PFSK-1 (cell line): ENCODE data around the gene ABHD16A.

Experiments
- FOXP2 ChIP-seq: optimal IDR thresholded peaks from 2 replicates; pipeline ENCODE3; 2011; ENCODE audit warnings: borderline replicate concordance, control low read depth, inconsistent platforms; ENCODE audit not compliant: insufficient read depth; ENCODE audit errors: extremely low read length, extremely low read depth
- POLR2AphosphoS5 ChIP-seq: IDR thresholded peaks from 2 replicates; pipeline ENCODE4 v1.6.1; 2012; ENCODE audit warnings: low read depth, mild to moderate bottlenecking, control low read depth, low read length, moderate library complexity
- SIN3A ChIP-seq: IDR thresholded peaks from 2 replicates; pipeline ENCODE4 v1.6.1; 2012; ENCODE audit warnings: mild to moderate bottlenecking, low read length, moderate library complexity, borderline replicate concordance; ENCODE audit not compliant: insufficient read depth
- TAF1 ChIP-seq: IDR thresholded peaks from 2 replicates; pipeline ENCODE4 v1.6.1; 2012; ENCODE audit warnings: low read length, control low read depth, borderline replicate concordance; ENCODE audit not compliant: insufficient read depth
- TF ChIP-seq, protein P1 (sequence below), 2 experiments: IDR thresholded peaks; 2 replicates each; pipeline versions ENCODE4 v1.6.1 to v1.8.0; 2011 to 2012; ENCODE audit warnings: low read depth in 2 of 2, low read length in 2 of 2, control low read depth in 1 of 2, inconsistent platforms in 1 of 2, mild to moderate bottlenecking in 1 of 2, moderate library complexity in 1 of 2; ENCODE audit not compliant: insufficient read depth in 1 of 2

The ABHD16A gene

DNA sequence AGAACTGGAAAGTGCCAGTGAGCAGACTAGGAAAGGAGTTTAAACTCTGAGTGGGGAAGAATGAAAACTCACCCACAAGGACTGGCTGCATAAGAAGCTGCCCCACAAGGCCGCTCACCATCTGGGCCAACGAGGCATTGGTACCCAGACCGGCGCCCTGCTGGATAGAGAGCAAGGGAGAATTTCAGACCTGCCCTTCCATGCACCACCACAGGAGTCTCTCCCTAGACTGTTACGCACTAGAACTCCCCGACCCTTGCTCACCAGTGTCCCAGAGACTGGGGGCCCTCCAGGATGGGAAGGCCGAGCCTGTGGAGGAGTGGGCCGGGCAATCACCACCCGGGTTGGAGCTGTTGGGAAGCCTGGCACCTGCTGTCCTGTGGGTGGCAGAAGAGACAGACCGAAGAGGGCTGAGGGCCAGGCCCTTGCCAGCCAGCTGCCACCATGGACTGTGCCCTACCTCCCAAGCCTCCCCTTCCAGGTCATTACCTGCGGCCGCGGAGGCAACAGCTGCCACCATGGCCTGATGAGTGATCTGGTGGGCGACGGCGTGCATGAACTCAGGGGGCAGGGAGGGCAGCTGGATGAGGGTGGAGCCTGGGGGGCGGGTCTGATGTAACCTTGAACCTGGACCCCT lies 59.2 kb downstream of the ABHD16A start:
- TF ChIP-seq, protein P1, sequence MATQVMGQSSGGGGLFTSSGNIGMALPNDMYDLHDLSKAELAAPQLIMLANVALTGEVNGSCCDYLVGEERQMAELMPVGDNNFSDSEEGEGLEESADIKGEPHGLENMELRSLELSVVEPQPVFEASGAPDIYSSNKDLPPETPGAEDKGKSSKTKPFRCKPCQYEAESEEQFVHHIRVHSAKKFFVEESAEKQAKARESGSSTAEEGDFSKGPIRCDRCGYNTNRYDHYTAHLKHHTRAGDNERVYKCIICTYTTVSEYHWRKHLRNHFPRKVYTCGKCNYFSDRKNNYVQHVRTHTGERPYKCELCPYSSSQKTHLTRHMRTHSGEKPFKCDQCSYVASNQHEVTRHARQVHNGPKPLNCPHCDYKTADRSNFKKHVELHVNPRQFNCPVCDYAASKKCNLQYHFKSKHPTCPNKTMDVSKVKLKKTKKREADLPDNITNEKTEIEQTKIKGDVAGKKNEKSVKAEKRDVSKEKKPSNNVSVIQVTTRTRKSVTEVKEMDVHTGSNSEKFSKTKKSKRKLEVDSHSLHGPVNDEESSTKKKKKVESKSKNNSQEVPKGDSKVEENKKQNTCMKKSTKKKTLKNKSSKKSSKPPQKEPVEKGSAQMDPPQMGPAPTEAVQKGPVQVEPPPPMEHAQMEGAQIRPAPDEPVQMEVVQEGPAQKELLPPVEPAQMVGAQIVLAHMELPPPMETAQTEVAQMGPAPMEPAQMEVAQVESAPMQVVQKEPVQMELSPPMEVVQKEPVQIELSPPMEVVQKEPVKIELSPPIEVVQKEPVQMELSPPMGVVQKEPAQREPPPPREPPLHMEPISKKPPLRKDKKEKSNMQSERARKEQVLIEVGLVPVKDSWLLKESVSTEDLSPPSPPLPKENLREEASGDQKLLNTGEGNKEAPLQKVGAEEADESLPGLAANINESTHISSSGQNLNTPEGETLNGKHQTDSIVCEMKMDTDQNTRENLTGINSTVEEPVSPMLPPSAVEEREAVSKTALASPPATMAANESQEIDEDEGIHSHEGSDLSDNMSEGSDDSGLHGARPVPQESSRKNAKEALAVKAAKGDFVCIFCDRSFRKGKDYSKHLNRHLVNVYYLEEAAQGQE (IDR thresholded peaks at IDR 0.05; ENCODE audit: insufficient read depth in 1 of 2, low read depth in 2 of 2, low read length in 2 of 2): no peak
- no peak for TF ChIP-seq POLR2AphosphoS5
- no peak for TF ChIP-seq FOXP2
- no peak for TF ChIP-seq SIN3A
- TF ChIP-seq TAF1: no peak

DNA sequence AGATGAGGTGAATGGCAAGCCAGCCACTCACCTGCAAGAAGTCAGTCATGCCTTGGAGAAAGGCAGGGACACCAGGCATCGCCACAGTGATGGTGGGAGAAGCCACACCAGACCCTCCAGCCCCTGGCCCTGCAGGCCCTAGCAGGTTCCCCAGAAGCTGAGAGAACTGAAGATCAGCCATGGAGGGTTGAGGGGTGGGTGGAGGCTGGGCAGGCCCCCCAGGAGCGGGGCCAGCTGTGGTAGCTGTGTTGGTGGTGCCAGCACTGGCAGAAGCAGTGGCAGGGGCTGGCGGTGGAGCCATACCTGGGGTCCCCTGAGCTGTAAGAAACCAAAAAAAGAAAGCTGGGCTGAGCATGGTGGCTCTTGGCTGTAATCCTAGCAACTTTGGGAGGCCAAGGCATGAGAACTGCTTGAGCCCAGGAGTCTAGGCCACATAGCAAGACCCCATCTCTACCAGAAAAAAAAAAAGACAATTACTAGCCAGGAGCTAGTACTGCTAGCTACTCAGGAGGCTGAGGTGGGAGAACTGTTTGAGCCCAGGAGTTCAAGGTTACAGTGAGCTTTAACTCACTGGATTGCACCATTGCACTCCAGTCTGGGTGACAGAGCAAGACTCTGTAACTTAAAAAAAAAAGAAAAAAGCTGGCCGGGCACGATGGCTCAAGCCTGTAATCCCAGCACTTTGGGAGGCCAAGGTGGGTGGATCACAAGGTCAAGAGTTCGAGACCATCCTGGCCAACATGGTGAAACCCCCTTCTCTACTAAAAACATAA lies 60.1 kb downstream of the ABHD16A start:
- no peak for TF ChIP-seq POLR2AphosphoS5
- no peak for TF ChIP-seq TAF1
- TF ChIP-seq, protein P1 (IDR thresholded peaks at IDR 0.05; ENCODE audit: insufficient read depth in 1 of 2, low read depth in 2 of 2, low read length in 2 of 2): no peak
- no peak for TF ChIP-seq SIN3A
- TF ChIP-seq FOXP2: no peak

DNA sequence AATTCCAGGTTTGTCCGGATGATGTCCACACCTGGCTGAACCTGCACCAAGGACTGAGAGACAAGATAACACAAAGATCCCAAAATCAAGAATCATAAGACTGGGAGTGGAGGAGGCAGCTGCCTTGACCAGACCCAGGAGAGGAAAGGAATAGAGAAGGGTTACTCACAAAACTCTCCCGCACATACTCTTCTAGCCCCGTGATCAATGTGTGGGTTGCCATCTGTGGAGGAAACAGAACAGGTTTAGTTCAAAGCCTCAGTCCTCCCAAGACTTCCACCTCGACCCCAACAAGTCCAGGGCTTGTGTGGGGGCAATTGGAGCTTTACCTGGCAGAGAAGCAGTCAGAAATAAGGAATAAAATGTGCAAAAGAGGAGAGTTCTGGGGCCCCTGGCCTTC lies 61.8 kb downstream of the ABHD16A start:
- TF ChIP-seq FOXP2: no peak
- no peak for TF ChIP-seq TAF1
- no peak for TF ChIP-seq POLR2AphosphoS5
- no peak for TF ChIP-seq SIN3A
- TF ChIP-seq, protein P1 (IDR thresholded peaks at IDR 0.05; ENCODE audit: insufficient read depth in 1 of 2, low read depth in 2 of 2, low read length in 2 of 2): no peak

DNA sequence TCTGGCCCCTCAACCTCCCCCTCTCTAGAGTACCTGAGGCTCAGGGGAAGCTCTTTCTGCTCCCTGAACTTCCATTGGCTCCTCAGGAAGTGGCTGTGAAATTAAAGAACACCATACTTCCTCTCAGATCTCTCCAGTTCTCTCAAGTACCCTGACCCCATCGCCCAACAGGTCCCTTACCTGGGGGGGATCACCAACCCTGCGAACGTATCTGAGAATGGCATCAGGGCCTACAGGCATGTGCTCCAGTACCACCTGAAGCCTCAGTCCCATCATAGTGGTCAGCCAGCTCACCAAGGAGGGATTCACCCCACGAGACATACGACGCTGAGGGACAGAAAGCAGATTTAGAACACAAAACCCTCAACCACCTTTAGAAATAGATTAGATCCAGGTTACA lies 62.5 kb downstream of the ABHD16A start:
- no peak for TF ChIP-seq SIN3A
- TF ChIP-seq, protein P1 (IDR thresholded peaks at IDR 0.05; ENCODE audit: insufficient read depth in 1 of 2, low read depth in 2 of 2, low read length in 2 of 2): no peak
- no peak for TF ChIP-seq POLR2AphosphoS5
- TF ChIP-seq TAF1: no peak
- no peak for TF ChIP-seq FOXP2
